CD14-positive monocyte (primary cell): ENCODE results near the gene SGK1. TPM values are rescaled to one million over a fixed set of nuclear protein-coding genes. Genes with fewer than 3 reads are reported as not detected.

Experiments used
- DNase-seq, 3 donors: peaks; one replicate each; pipeline ENCODE4 v3.0.0-alpha.2; 2011 to 2022
- H2AFZ ChIP-seq: 2 replicates; pipeline ENCODE4 v1.6.0; 2012; ENCODE audit warnings: mild to moderate bottlenecking, low read depth, low read length, inconsistent platforms; ENCODE audit not compliant: insufficient read depth, poor library complexity, severe bottlenecking
- H3K27ac ChIP-seq, 2 donors: 1 replicate in 1 of 2; 2 replicates in 1 of 2; pipeline ENCODE4 v1.5.1; 2012 to 2013; ENCODE audit warnings: low read length in 2 of 2, control low read depth in 1 of 2, inconsistent platforms in 1 of 2, low read depth in 1 of 2, mild to moderate bottlenecking in 1 of 2
- H3K27me3 ChIP-seq, 2 donors: one replicate each; pipeline versions ENCODE4 v1.6.0 to v1.6.1; 2011 to 2013; ENCODE audit warnings: low read length in 2 of 2; ENCODE audit not compliant: control insufficient read depth in 2 of 2, insufficient read depth in 2 of 2
- H3K36me3 ChIP-seq, 2 donors: replicated peaks in 1 of 2; 1 replicate in 1 of 2; 2 replicates in 1 of 2; pipeline versions ENCODE4 v1.5.1 to v1.6.1; 2012 to 2013; ENCODE audit warnings: low read length in 2 of 2, control low read depth in 1 of 2, inconsistent platforms in 1 of 2, mild to moderate bottlenecking in 1 of 2; ENCODE audit not compliant: insufficient read depth in 2 of 2, control insufficient read depth in 1 of 2
- H3K4me1 ChIP-seq, 2 donors: 1 replicate in 1 of 2; 2 replicates in 1 of 2; pipeline versions ENCODE4 v1.5.1 to v1.6.1; 2012 to 2013; ENCODE audit warnings: low read length in 2 of 2, control low read depth in 1 of 2, inconsistent platforms in 1 of 2, mild to moderate bottlenecking in 1 of 2, moderate library complexity in 1 of 2; ENCODE audit not compliant: insufficient read depth in 2 of 2, control insufficient read depth in 1 of 2
- H3K4me2 ChIP-seq: replicated peaks from 2 replicates; pipeline ENCODE3; 2012; ENCODE audit warnings: low read length, moderate library complexity, mild to moderate bottlenecking; ENCODE audit not compliant: poor library complexity, severe bottlenecking; ENCODE audit errors: extremely low read depth
- H3K4me3 ChIP-seq, 3 experiments: fragments of 200-600 bp in 1 of 3; sonication (generic) in 1 of 3; replicated peaks in 1 of 3; 1 replicate in 2 of 3; 2 replicates in 1 of 3; pipeline ENCODE4 v1.5.1; 2011 to 2013; ENCODE audit warnings: low read length in 3 of 3, mild to moderate bottlenecking in 3 of 3, control low read depth in 2 of 3, low read depth in 2 of 3, inconsistent platforms in 1 of 3, moderate library complexity in 1 of 3
- H3K79me2 ChIP-seq: 2 replicates; pipeline ENCODE4 v1.6.0; 2012; ENCODE audit warnings: mild to moderate bottlenecking, control low read depth, inconsistent platforms, low read length, moderate library complexity; ENCODE audit not compliant: insufficient read depth
- H3K9ac ChIP-seq: 2 replicates; pipeline ENCODE4 v1.6.0; 2017; ENCODE audit warnings: low read length, mild to moderate bottlenecking; ENCODE audit not compliant: insufficient read depth, poor library complexity, severe bottlenecking
- H3K9me3 ChIP-seq, 2 donors: replicated peaks in 1 of 2; 1 replicate in 1 of 2; 2 replicates in 1 of 2; pipeline versions ENCODE4 v1.5.1 to v1.6.1; 2012 to 2013; ENCODE audit warnings: low read length in 2 of 2, control low read depth in 1 of 2; ENCODE audit not compliant: control insufficient read depth in 1 of 2, insufficient read depth in 1 of 2
- H4K20me1 ChIP-seq: 2 replicates; pipeline ENCODE4 v1.6.0; 2012; ENCODE audit warnings: mild to moderate bottlenecking, low read length, control low read depth, moderate library complexity; ENCODE audit not compliant: insufficient read depth
- H3K27ac Mint-ChIP-seq, 7 donors: one replicate each; pipeline ENCODE4 v1.8.0; 2020; ENCODE audit warnings: mild to moderate bottlenecking in 7 of 7, mixed read lengths in 7 of 7, moderate library complexity in 6 of 7, inconsistent platforms in 2 of 7
- H3K27me3 Mint-ChIP-seq, 3 donors: one replicate each; pipeline ENCODE4 v1.8.0; 2021 to 2022; ENCODE audit warnings: low read depth in 3 of 3, mild to moderate bottlenecking in 3 of 3, mixed read lengths in 3 of 3, moderate library complexity in 3 of 3, inconsistent platforms in 1 of 3
- H3K36me3 Mint-ChIP-seq, 2 donors: one replicate each; pipeline ENCODE4 v1.8.0; 2020; ENCODE audit warnings: mixed read lengths in 2 of 2, inconsistent platforms in 1 of 2, mild to moderate bottlenecking in 1 of 2
- H3K4me1 Mint-ChIP-seq: one replicate; pipeline ENCODE4 v1.8.0; 2020; ENCODE audit warnings: mild to moderate bottlenecking, mixed read lengths
- H3K4me3 Mint-ChIP-seq, 2 donors: one replicate each; pipeline ENCODE4 v1.8.0; 2020; ENCODE audit warnings: mild to moderate bottlenecking in 2 of 2, mixed read lengths in 2 of 2, moderate library complexity in 1 of 2
- H3K9me3 Mint-ChIP-seq, 7 donors: one replicate each; pipeline ENCODE4 v1.8.0; 2020 to 2022; ENCODE audit warnings: mixed read lengths in 7 of 7, mild to moderate bottlenecking in 6 of 7, moderate library complexity in 6 of 7, inconsistent platforms in 2 of 7
- WGBS: methylation state at CpG from one replicate; pipeline ENCODE4 v1.1.5; 2013; ENCODE audit warnings: missing lambda C conversion rate; ENCODE audit not compliant: insufficient coverage; 5-methylcytosine and 5-hydroxymethylcytosine counted together
- intact Hi-C, 2 donors: fragments of 100-400 bp; cut with micrococcal nuclease; formaldehyde crosslinking; loops; one replicate each; pipeline versions ENCODE4 v1.15.0 to v1.15.1; 2023
- polyA plus RNA-seq, 3 donors: library from polyadenylated mRNA; depleted of rRNA in 1 of 3; unstranded in 2 of 3; stranded (reverse) in 1 of 3; fragments of 300-500 nt in 2 of 3; fragments of >200 nt in 1 of 3; fragmentation: Illumina TruSeq in 2 of 3; gene quantifications; 1 replicate in 2 of 3; 2 replicates in 1 of 3; pipeline ENCODE4 v1.2.3, GENCODE V29; 2012 to 2021
- TF ChIP-seq, protein P1 (sequence below): fragments of 200-600 bp; IDR thresholded peaks from one replicate; pipeline ENCODE4 v1.8.0; 2022; ENCODE audit warnings: antibody characterized with exemption, mild to moderate bottlenecking

Gene SGK1
- polyA plus RNA-seq, 3 donors, result 373 to 419 (median 407) TPM

DNA sequence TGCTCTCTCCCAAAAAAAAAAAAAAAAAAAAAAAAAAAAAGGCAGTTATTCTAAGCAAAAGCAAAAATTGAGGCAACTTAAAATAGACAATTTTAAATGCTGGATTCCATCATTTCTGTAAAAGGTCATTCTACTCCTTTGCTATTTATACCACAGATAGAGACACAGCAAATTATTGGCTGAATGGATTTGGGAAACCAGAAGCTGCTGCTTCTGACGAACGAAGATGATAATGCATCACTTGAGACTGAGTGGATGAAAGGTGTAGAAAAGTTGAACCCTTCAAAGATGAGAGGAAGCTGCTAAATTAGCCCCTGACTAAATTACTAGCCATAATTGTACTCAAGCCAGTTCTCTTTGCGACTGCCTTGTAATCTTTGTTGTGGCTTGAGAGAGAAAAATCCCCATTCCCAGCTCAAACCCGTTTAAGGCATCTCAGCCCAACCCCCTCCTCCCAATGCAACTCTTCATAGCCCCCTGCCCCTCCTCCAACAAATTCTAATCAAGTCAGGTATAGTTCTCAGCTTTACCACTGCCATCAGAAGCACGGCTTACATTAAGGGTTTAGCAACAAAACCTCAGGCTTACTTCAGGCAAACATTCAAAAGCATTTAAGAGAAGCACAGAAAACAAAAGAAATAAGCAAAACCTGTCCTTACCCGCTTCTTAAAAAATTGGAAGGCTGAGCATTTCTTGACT, 1.0 kb downstream of the SGK1 start:
- no peak for DNase-seq
- Histone ChIP-seq H3K4me2 (peak overlapping the region; percentile 80), H3K79me2 (no peaks in the 10 kb centered on the region), H3K36me3 (no peaks in the 10 kb centered on the region), H3K27me3 (peaks cover 26 to 32% of the 10 kb centered on the region in 2 donors), H3K4me1 (peaks cover 8 to 15% of the 10 kb centered on the region in 2 donors), H3K9ac (peak overlapping the region; percentile 49), H3K4me3 (peak overlapping the region in 2 of 3 experiments; percentile 68 to 78), H3K9me3 (peaks cover 7 to 13% of the 10 kb centered on the region in 2 donors), H4K20me1 (no peaks in the 10 kb centered on the region), H2AFZ (peak overlapping the region; percentile 81), H3K27ac (no peak overlapping the region)
- TF ChIP-seq, protein P1, sequence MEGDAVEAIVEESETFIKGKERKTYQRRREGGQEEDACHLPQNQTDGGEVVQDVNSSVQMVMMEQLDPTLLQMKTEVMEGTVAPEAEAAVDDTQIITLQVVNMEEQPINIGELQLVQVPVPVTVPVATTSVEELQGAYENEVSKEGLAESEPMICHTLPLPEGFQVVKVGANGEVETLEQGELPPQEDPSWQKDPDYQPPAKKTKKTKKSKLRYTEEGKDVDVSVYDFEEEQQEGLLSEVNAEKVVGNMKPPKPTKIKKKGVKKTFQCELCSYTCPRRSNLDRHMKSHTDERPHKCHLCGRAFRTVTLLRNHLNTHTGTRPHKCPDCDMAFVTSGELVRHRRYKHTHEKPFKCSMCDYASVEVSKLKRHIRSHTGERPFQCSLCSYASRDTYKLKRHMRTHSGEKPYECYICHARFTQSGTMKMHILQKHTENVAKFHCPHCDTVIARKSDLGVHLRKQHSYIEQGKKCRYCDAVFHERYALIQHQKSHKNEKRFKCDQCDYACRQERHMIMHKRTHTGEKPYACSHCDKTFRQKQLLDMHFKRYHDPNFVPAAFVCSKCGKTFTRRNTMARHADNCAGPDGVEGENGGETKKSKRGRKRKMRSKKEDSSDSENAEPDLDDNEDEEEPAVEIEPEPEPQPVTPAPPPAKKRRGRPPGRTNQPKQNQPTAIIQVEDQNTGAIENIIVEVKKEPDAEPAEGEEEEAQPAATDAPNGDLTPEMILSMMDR, result no peak
- 48% methylated on average over 2 of the region's 6 CpGs for whole genome bisulfite sequencing
- peaks cover 39 to 46% (median 41%) of the 10 kb centered on the region in 3 donors for H3K27me3 Mint-ChIP-seq
- intact Hi-C loops, result loop anchor here in 1 of 2 donors (5.0 kb wide), 1 partner anchor 40 kb away; no protein-coding TSS in a partner anchor
- peaks cover 10 to 21% of the 10 kb centered on the region in 2 donors for H3K36me3 Mint-ChIP-seq
- H3K4me1 Mint-ChIP-seq, result peaks cover 15% of the 10 kb centered on the region
- H3K9me3 Mint-ChIP-seq, result peaks cover 9 to 24% (median 14%) of the 10 kb centered on the region in 7 donors
- H3K4me3 Mint-ChIP-seq, result peak overlapping the region; percentile 91 to 99
- H3K27ac Mint-ChIP-seq, result peak overlapping the region in 2 of 7 donors; percentile 38 to 51

- Histone ChIP-seq H3K9me3 (peaks cover 7 to 13% of the 10 kb centered on the region in 2 donors), H3K79me2 (no peaks in the 10 kb centered on the region), H3K36me3 (no peaks in the 10 kb centered on the region), H3K4me1 (peaks cover 8 to 15% of the 10 kb centered on the region in 2 donors), H3K27me3 (peaks cover 26 to 32% of the 10 kb centered on the region in 2 donors), H2AFZ (no peak overlapping the region), H3K27ac (no peak overlapping the region), H3K4me2 (no peak overlapping the region), H3K9ac (no peak overlapping the region), H4K20me1 (no peaks in the 10 kb centered on the region), H3K4me3 (no peak overlapping the region)
- DNase-seq, result no peak
- H3K4me3 Mint-ChIP-seq, result peak overlapping the region in 1 of 2 donors; percentile 17
- TF ChIP-seq, protein P1, result no peak
- H3K9me3 Mint-ChIP-seq, result peaks cover 9 to 24% (median 14%) of the 10 kb centered on the region in 7 donors
- H3K4me1 Mint-ChIP-seq, result peaks cover 17% of the 10 kb centered on the region
- H3K27me3 Mint-ChIP-seq, result peaks cover 37 to 46% (median 41%) of the 10 kb centered on the region in 3 donors
- intact Hi-C loops, result loop anchor here in 1 of 2 donors (5.0 kb wide), 1 partner anchor 41 kb away; no protein-coding TSS in a partner anchor
- peaks cover 10 to 21% of the 10 kb centered on the region in 2 donors for H3K36me3 Mint-ChIP-seq
- 100% methylated on average over 1 of the region's 2 CpGs for WGBS
- no peak overlapping the region for H3K27ac Mint-ChIP-seq
These were observed 1.9 kb downstream of the SGK1 start for GRCh38 chr6:134315974-134316441.
